ENCODE results near the gene EEF1AKMT2. TPM values are rescaled to one million over a fixed set of nuclear protein-coding genes. Genes with fewer than 3 reads are reported as not detected.

EEF1AKMT2 gene
- total RNA-seq, 4 donors from 2014 or later = 10.0 to 18.4 (median 13.2) TPM

DNA sequence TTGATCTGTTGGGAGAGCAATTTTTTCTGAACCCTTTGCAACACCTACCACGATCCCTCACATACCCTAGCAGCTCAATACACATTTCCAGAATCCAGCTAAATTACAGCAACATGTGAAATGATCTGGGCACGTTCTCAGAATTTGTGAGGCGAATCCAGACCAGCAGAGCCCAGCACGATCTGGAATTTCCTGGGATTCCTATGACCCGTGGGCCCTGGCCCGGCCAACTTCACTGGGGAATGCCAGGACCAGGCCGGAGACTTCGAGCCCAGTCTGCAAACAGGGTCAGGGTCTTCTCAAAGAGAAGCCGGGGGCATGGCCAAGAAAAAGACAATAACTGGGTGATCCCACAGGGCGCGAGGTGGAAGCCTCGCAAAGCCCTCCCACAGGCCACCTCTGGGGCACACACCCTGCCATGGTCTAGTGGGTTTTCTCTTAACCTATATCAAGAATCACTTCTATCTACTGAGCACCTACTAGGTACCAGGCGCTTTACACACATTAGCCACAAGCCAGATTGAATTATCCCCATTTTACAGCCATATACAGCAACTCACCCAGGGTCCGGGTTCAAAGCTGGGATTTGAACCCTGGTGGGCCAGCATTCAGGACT lies 81.3 kb downstream of the EEF1AKMT2 start:
- WGBS, 2 donors = 43 to 46% methylated on average over 13 to 14 of the region's 14 CpGs
- TF ChIP-seq, protein P1, sequence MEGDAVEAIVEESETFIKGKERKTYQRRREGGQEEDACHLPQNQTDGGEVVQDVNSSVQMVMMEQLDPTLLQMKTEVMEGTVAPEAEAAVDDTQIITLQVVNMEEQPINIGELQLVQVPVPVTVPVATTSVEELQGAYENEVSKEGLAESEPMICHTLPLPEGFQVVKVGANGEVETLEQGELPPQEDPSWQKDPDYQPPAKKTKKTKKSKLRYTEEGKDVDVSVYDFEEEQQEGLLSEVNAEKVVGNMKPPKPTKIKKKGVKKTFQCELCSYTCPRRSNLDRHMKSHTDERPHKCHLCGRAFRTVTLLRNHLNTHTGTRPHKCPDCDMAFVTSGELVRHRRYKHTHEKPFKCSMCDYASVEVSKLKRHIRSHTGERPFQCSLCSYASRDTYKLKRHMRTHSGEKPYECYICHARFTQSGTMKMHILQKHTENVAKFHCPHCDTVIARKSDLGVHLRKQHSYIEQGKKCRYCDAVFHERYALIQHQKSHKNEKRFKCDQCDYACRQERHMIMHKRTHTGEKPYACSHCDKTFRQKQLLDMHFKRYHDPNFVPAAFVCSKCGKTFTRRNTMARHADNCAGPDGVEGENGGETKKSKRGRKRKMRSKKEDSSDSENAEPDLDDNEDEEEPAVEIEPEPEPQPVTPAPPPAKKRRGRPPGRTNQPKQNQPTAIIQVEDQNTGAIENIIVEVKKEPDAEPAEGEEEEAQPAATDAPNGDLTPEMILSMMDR (IDR thresholded peaks at IDR 0.05) = no peak
- TF ChIP-seq POLR2A (IDR thresholded peaks at IDR 0.05) (no peak), EP300 (IDR thresholded peaks at IDR 0.05) (no peak)
- peaks cover 0 to 6% (median 0%) of the 10 kb centered on the region in 3 donors for H3K36me3 ChIP-seq
- H3K9me3 ChIP-seq = no peaks in the 10 kb centered on the region
- no peak overlapping the region for H3K4me3 ChIP-seq
- DNase-seq (ENCODE audit: low spot score in 2 of 2) = no peak
- peak overlapping the region; percentile 82 to 98 (median 88) for H3K27ac ChIP-seq
- H3K4me1 ChIP-seq = peaks cover 9 to 92% (median 75%) of the 10 kb centered on the region in 4 donors
- no peaks in the 10 kb centered on the region for H3K27me3 ChIP-seq

DNA sequence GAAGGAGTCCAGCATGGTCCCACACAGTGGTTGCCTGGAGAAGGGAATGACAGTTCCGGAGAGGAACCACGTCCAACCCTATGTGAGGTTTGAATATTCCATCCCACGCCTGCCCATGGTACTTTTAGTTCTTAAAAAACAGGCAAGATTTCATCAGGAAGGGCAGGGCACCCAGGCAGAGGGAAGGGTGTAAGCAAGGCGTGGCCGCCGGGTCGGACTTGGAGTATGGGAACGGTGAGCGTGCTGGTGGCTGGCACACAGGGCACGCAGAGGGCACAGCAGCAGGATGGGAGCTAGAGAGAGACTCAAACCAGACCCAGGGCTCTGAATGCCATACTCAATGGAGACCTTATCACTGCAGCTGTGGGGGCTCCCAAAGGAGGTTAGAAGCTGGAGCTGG lies 81.8 kb downstream of the EEF1AKMT2 start:
- Histone ChIP-seq H3K36me3 (peaks cover 0 to 6% (median 0%) of the 10 kb centered on the region in 3 donors), H3K27me3 (no peaks in the 10 kb centered on the region), H3K4me3 (no peak overlapping the region), H3K9me3 (no peaks in the 10 kb centered on the region), H3K4me1 (peaks cover 9 to 92% (median 76%) of the 10 kb centered on the region in 4 donors), H3K27ac (peak overlapping the region; percentile 82 to 98 (median 88))
- TF ChIP-seq POLR2A (IDR thresholded peaks at IDR 0.05) (no peak), EP300 (IDR thresholded peaks at IDR 0.05) (peak; percentile 39 to 87)
- 56% methylated on average over 10 of the region's 10 CpGs for WGBS, 2 donors
- DNase-seq (ENCODE audit: low spot score in 2 of 2) = peak in 1 of 2 donors; percentile 55

GRCh38 chr10:124708922-124709520 lies 82.7 kb downstream of the EEF1AKMT2 start:
- TF ChIP-seq, protein P1 (IDR thresholded peaks at IDR 0.05) = no peak
- TF ChIP-seq POLR2A (IDR thresholded peaks at IDR 0.05) (no peak), EP300 (IDR thresholded peaks at IDR 0.05) (no peak)
- Histone ChIP-seq H3K4me3 (no peak overlapping the region), H3K4me1 (peaks cover 9 to 95% (median 82%) of the 10 kb centered on the region in 4 donors), H3K27me3 (no peaks in the 10 kb centered on the region), H3K9me3 (no peaks in the 10 kb centered on the region), H3K27ac (peak overlapping the region; percentile 82 to 98 (median 88)), H3K36me3 (peaks cover 0 to 6% (median 0%) of the 10 kb centered on the region in 3 donors)
- 43 to 48% methylated on average over 10 of the region's 11 CpGs for WGBS, 2 donors
- DNase-seq (ENCODE audit: low spot score in 2 of 2) = no peak

- WGBS, 2 donors = 21 to 22% methylated on average over 9 of the region's 9 CpGs
Observed at GRCh38 chr10:124708246-124708779, 83.4 kb downstream of the EEF1AKMT2 start.

More at GRCh38 chr10:124708246-124708779, 83.4 kb downstream of the EEF1AKMT2 start:
- H3K9me3 ChIP-seq = no peaks in the 10 kb centered on the region
- no peak for DNase-seq (ENCODE audit: low spot score in 2 of 2)
- peaks cover 0 to 6% (median 0%) of the 10 kb centered on the region in 3 donors for H3K36me3 ChIP-seq
- peaks cover 12 to 96% (median 85%) of the 10 kb centered on the region in 4 donors for H3K4me1 ChIP-seq
- H3K27me3 ChIP-seq = no peaks in the 10 kb centered on the region
- no peak overlapping the region for H3K4me3 ChIP-seq
- TF ChIP-seq, protein P1 (IDR thresholded peaks at IDR 0.05) = no peak
- TF ChIP-seq EP300 (IDR thresholded peaks at IDR 0.05) (peak in 1 of 2 donors; percentile 26), POLR2A (IDR thresholded peaks at IDR 0.05) (no peak)
- H3K27ac ChIP-seq = peak overlapping the region; percentile 82 to 98 (median 88)

Small RNAs within 50 kb of the gene (small RNA-seq; reads per million reads assigned to genes)
- gene RF00019 = not detected

Other genes starting within 250 kb of the EEF1AKMT2 start
- 10 to 100 TPM; 60.8 to 84.8 (median 78.8) TPM for gene FAM53B, start 47.5 kb downstream of the EEF1AKMT2 start, total RNA-seq
- gene ABRAXAS2, start 9.9 kb upstream of the EEF1AKMT2 start, total RNA-seq = 10 to 100 TPM in 3 of 4 donors, 1 to 10 TPM in 1; 9.8 to 14.2 (median 12.1) TPM
- 10 to 100 TPM; 22.2 to 33.5 (median 24.2) TPM for gene ZRANB1, start 150.2 kb upstream of the EEF1AKMT2 start, total RNA-seq